Measurements from ENCODE around the gene GLYR1.

DNA sequence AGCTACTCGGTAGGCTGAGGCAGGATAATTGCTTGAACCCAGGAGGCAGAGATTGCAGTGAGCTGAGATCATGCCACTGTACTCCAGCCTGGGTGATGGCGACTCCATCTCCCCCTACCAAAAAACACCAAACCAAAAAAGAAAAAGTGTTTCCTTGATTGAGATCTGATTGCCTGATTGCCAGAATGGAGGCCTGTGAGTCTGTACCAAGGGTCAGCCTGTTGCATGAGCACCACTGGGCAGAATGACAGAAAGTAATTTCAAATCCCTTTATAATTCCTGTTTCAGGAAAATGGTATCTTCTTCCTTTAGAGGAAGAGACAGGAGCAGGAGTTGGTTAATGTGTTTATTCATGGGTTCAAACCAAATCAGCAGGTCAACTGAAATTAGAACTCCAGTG is 8.7 kb upstream of the GLYR1 start:
- TF ChIP-seq, protein P1, sequence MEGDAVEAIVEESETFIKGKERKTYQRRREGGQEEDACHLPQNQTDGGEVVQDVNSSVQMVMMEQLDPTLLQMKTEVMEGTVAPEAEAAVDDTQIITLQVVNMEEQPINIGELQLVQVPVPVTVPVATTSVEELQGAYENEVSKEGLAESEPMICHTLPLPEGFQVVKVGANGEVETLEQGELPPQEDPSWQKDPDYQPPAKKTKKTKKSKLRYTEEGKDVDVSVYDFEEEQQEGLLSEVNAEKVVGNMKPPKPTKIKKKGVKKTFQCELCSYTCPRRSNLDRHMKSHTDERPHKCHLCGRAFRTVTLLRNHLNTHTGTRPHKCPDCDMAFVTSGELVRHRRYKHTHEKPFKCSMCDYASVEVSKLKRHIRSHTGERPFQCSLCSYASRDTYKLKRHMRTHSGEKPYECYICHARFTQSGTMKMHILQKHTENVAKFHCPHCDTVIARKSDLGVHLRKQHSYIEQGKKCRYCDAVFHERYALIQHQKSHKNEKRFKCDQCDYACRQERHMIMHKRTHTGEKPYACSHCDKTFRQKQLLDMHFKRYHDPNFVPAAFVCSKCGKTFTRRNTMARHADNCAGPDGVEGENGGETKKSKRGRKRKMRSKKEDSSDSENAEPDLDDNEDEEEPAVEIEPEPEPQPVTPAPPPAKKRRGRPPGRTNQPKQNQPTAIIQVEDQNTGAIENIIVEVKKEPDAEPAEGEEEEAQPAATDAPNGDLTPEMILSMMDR (optimal IDR thresholded peaks at IDR 0.05 in 1 of 3, IDR thresholded peaks at IDR 0.05 in 1 of 3, conservative IDR thresholded peaks at IDR 0.05 in 1 of 3; ENCODE audit: extremely low read depth in 1 of 3, insufficient read depth in 2 of 3, low read length in 3 of 3): no peak
- TF ChIP-seq EZH2 (IDR thresholded peaks at IDR 0.05; ENCODE audit: low read length): no peak
